Thyroid gland (tissue), 4 donors: ENCODE results near the gene IFNL4.

Experiments
- POLR2A ChIP-seq, 2 donors: fragments of 450-650 bp; IDR thresholded peaks; one replicate each; pipeline ENCODE4 v1.6.1; 2017; ENCODE audit warnings: antibody characterized with exemption in 2 of 2, mild to moderate bottlenecking in 2 of 2, moderate library complexity in 1 of 2
- TF ChIP-seq, protein P1 (sequence below), 6 experiments: fragments of 200-600 bp in 3 of 6; fragments of 450-650 bp in 3 of 6; sonication (generic) in 3 of 6; IDR thresholded peaks; one replicate each; pipeline ENCODE4 v1.5.1; 2016 to 2019; ENCODE audit warnings: antibody characterized with exemption in 6 of 6, mild to moderate bottlenecking in 2 of 6, inconsistent platforms in 1 of 6, moderate library complexity in 1 of 6

DNA sequence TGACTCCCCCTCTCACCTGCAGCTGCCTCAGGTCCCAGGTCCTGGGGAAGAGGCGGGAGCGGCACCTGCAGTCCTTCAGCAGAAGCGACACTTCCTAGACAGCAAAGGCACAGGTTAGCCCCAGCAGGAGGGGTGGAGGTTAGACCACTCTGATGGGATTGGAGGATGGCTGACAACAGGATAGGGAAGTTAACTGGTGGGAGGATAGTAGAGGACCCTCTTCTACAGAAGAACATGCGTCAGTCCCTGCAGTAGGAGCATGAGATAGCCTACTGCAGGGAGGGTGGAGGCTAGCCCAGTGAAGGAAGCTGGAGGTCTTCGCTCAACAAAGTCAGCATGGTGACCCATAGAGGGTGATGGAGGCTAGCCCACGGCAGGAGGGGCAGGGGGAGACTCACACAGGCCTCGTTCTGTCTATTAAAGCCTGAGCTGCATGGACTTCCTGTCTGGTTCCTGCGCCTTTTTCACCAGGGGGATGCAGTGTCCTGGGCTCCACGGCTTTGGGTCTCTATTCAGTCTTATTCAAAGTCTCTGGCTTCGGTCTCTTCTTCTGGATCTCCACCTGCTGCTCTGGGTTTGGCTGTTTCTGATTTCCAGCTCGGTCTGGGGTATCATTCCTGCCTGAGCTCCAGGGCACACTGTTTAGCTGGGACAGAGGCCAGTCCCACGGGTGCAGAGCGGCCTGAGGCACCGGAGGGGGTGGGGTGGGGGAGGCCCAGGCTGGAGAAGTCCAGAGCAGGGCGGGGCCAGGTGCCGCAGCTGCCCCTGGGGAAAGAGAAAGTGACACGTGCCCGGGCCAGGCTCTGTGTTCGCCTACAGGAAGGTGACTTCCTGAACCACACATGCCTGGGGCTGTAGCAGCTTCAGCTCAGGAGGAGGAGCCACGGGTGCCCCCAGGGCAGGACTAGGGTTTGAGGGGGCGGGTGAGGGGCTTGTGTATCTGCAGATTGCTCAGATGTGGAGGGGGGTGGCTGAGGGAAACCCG, 11.2 kb downstream of the IFNL4 start:
- TF ChIP-seq, protein P1, sequence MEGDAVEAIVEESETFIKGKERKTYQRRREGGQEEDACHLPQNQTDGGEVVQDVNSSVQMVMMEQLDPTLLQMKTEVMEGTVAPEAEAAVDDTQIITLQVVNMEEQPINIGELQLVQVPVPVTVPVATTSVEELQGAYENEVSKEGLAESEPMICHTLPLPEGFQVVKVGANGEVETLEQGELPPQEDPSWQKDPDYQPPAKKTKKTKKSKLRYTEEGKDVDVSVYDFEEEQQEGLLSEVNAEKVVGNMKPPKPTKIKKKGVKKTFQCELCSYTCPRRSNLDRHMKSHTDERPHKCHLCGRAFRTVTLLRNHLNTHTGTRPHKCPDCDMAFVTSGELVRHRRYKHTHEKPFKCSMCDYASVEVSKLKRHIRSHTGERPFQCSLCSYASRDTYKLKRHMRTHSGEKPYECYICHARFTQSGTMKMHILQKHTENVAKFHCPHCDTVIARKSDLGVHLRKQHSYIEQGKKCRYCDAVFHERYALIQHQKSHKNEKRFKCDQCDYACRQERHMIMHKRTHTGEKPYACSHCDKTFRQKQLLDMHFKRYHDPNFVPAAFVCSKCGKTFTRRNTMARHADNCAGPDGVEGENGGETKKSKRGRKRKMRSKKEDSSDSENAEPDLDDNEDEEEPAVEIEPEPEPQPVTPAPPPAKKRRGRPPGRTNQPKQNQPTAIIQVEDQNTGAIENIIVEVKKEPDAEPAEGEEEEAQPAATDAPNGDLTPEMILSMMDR (IDR thresholded peaks at IDR 0.05), result no peak
- no peak for TF ChIP-seq POLR2A (IDR thresholded peaks at IDR 0.05)
